ENCODE data around the gene PKMYT1.
"Not testable (repeated sequence)": the region's sequence is repeated elsewhere in the genome, so short reads cannot be mapped to it uniquely, and the experiment has no call there.

Gene PKMYT1

DNA sequence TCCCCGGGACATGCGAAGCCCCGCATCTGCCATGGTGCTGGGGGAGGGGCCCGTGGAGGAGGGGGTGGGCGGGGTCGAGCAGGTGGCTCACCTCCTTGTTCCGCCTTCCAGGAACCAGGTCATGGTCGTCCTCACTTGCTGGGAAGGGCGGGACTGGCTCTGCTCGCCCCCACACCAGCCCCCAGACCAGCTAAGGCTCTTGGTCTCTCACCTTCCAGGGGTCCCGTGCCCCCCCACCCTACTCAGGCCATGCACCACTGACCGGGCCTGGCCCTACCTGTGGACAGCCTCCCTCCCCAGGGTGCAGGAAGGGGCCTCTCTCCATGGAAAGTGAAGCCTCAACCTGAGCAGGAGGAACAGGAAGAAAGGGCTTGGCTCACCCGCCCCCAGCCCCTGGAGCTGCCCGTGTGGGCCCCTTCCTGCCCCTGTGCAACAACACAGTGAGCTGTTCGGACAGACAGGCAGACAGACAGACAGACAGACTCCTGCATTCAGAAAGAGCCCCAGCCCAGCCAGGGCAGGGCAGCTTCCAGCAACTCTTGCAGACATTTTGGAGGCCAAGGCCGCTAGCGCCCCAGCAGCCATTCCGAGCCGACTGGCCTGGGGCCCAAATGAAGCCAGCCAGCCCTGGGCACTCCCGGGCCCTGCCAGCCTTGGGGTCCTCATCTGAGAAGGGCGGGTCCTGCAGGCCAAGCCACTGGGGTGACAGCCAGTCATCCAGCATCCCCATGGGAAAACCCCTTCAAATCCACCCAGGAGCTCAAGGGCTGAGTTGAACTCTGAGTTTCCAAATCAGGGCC is 24.3 kb downstream of the PKMYT1 start:
- FAIRE-seq, result no peak

- FAIRE-seq, result no peak
Measured at GRCh38 chr16:2955438-2955778, 24.8 kb downstream of the PKMYT1 start.

DNA sequence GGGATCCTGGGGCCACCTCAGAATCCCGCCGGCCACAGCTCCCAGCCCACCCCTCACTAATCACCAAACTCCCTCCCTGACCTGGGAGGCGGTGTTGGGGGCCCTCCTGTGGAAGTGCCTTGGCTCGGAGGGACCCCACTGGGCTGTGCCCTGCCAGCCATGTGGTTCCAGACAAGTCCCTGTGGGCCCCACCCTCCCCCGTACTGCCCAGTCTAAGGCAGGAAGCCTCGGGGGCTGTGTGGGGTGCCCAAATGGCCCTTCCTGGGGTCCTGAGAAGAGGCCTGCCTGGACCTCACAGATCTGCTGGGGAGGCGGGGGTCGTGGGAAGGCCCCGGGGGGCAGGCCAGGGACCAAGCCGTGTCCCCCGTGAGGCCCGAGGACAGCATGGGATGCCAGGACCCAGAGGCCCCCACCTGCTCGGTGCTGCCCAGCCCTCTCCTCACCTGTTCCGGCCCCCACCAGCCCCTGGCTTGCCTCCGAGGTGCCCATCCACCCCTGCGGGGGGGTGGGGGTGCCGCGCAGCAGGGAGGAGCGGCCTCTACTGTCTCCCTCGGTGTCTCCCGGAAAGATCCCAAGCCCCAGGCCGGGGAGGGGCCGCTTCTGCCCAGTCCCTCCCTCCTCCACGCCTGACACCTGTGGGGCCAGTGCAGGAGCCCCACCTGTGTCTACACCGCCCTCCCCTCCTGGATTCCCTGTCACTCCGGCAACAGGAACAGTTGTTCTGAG is 25.4 kb downstream of the PKMYT1 start:
- FAIRE-seq, result no peak

DNA sequence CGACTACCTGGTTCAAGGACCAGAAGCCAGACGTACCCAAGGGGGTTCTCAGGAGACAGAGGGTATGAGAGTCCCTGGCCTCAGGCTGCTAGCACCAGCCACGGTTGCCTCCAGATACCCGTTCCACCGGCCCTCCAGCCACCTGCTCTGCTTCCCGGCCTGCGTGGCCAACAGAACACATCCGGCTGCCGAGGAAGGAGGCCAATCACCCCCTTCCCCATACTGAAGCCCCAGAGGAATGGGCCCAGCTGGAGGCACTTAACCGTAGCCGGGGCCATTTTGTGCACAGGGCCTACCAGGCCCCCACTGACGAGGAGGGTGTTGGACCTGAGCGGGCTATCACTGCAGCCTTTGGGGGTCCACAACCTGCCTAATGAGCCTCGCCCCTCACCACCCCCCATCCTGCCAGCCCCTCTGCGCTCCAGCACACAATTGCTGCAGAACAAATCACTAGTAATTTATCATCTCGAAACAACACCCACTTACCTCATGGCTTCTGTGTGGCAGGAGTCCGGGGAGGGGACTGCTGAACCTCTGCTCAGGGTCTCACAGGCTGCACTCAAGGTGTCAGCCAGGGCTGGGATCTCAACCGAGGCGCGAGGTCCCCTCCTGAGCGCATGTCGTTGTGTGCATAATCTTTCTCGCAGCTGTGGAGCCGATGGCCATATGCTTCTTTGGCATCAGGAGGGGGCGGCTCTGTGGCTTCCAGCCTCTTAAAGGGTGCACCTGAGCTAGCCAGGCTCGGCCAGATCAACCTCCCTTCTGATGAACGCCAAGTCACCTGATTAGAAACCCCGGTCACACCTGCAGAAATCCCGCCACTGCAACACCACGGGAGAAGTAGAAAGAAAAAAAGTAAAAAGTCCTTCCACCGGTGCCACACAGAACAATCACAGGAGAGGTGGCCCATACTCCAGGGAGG is 26.3 kb downstream of the PKMYT1 start:
- no peak for FAIRE-seq

GRCh38 chr16:2952679-2953078 is 27.6 kb downstream of the PKMYT1 start:
- FAIRE-seq, result no peak

- no peak for FAIRE-seq
Measured at GRCh38 chr16:2950773-2951172, 29.5 kb downstream of the PKMYT1 start.

- no peak for FAIRE-seq
Measured at GRCh38 chr16:2950353-2950724, 29.9 kb downstream of the PKMYT1 start.

DNA sequence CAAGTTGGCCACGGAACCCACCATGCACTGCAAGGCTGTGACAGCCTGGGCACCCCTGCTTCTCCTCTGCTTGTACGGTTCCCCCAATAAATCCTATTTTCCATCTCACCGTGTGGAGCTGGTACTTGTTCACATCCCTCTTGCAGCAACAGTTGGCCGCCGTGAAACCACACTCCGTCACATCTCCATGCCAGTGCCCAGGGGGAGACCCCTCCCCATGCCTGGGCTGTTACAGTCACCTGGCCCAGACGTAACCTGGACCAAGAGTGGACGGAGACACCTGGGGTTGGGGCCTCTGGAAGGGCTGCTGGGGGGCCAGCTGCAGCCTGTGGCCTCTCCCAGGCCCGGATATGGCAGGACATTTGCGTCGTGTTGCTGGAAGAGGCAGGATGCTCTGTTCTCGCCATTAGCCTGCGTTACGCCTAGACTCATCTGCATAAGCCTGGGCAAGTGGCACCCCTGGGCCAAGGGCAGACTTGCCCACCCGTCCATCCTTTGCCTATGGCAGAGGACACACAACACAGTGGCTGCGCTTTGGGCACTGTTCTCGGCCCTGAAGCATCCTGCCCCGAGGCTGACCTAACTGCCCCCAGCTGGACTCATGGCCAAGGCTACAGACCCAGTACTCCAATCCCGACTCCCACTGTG is 30.4 kb downstream of the PKMYT1 start:
- FAIRE-seq, result no peak

DNA sequence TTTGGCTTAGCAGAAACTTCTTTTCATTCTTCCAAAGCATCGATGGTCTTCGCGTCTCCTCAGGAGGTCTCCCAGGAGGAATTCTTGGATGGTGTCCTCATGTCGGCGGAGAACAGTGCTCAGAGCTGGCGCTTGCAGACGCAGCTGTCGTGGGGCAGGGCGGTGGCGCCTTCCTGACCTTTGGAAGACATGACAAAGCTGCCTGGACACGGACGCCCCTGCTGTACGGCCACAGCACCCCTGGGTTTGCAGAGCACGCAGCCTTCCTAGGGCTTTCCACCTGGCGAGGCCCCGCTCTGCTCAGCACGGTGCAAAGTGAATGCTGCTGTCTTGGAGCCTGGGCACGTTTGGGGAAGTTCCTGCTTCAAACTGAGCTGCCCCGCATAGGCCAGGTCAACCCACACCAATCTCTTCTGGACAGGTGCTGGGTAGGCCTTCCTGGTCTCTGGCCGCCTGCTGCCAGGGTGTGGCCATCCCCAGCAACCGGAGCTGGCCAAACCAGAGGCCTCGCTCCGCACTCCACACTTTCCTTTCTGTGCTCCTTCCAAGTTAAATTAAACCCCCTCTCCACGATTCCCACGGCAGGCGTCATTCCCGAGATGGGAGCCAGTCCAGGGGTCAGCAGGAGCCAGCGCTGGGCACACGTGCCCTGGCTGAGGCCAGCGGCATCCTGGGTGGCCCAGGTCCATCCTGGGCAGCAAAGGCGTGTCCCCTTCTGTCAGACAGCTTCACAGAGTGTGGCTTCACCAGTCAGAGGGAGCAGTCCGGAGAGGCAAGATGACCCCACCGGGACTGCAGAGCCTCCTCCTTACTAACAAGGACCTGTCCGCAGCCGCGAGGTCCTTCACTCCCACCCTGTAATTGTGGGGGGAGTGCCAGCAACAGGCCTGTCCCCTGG is 31.2 kb downstream of the PKMYT1 start:
- no peak for FAIRE-seq

- no peak for FAIRE-seq
Measured at GRCh38 chr16:2946649-2947048, 33.6 kb downstream of the PKMYT1 start.

DNA sequence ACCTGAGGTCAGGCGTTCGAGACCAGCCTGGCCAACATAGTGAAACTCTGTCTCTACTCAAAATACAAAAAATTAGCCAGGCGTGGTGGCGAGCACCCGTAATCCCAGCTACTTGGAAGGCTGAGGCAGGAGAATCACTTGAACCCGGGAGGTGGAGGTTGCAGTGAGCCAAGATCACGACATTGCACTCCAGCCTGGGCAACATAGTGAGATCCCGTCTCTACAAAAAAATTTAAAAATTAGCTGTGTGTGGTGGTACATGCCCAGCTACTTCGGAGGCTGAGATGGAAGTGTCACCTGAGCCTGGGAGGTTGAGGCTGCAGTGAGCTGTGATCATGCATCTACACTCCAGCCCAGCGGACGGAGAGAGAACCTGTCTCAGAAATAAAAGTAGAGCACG is 36.5 kb downstream of the PKMYT1 start:
- FAIRE-seq, result not testable (repeated sequence)

- no peak for FAIRE-seq
Measured at GRCh38 chr16:2942045-2942444, 38.2 kb downstream of the PKMYT1 start.

- no peak for FAIRE-seq
Measured at GRCh38 chr16:2939968-2940367, 40.3 kb downstream of the PKMYT1 start.

DNA sequence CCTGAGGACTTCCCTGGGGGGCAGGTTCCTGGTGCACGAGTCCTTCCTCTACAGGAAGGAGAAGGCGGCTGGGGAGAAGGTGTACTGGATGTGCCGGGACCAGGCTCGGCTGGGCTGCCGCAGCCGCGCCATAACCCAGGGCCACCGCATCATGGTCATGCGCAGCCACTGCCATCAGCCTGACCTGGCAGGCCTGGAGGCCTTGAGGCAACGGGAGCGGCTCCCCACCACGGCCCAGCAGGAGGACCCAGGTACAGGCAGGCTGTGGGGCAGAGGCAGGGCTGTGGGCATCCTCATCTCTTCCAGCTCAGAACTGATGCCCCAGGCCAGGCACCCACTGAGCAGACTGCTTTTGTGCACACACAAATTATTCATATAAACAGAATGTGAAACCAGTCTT is 42.0 kb downstream of the PKMYT1 start:
- no peak for FAIRE-seq

GRCh38 chr16:2937170-2937569 is 43.1 kb downstream of the PKMYT1 start:
- no peak for FAIRE-seq

DNA sequence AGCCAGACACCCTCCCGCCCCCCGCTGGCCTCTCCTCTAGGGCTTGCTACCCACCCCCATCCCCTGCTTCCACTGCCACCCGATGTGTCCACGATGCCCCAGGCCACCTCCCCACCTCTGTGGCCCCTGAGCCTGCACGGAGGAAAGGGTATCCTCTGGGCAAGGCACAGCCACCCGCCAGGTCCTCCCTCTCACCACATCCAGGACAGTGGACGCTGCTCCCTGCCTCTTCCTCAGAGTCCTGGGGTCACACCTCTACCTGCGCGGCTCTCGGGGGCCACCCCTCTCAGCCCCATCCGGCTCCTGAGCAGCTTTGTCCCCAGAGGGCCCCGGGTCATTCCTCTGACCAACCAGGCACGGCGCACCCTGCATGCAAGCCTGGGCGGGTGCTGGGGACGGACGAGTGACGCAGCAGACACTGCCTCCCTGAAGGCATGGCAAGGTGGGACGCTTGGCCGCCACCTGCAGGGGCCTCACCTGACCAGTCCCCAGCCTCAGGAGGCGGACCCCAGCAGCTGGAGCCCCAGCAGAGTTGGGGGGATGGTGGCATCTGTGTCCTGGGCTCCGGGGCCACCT is 43.7 kb downstream of the PKMYT1 start:
- FAIRE-seq, result no peak

- FAIRE-seq, result no peak
Measured at GRCh38 chr16:2934450-2934849, 45.8 kb downstream of the PKMYT1 start.

- FAIRE-seq, result no peak
Measured at GRCh38 chr16:2933701-2934100, 46.5 kb downstream of the PKMYT1 start.

GRCh38 chr16:2933136-2933535 is 47.1 kb downstream of the PKMYT1 start:
- FAIRE-seq, result no peak

- FAIRE-seq, result not testable (repeated sequence)
Measured at GRCh38 chr16:2931231-2931914, 48.9 kb downstream of the PKMYT1 start.

DNA sequence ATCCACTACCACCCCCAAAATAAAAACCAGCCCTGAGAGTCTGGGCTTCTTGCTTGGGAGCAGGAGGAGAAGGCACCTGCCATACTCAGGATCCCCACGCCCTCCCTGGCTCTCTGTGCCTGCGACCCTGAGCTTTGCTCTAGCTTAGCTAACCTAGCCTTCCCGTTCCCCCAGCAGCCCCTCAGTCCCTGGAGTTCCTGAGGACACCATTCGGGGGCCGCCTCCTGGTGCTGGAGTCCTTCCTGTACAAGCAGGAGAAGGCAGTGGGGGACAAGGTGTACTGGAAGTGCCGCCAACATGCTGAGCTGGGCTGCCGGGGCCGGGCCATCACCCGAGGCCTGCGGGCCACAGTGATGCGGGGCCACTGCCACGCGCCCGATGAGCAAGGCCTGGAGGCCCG is 50.0 kb downstream of the PKMYT1 start:
- FAIRE-seq, result no peak
